AG04449 (cell line): ENCODE data around the gene C16orf92.

Source experiments
- CTCF ChIA-PET: fragments of 350-600 bp; formaldehyde crosslinking; extraction: SDS; loops from one replicate; lab custom pipeline; 2021; ENCODE audit warnings: antibody characterized with exemption; lab: Yijun Ruan, JAX
- POLR2A ChIA-PET: fragments of 400-600, 350-600 bp; formaldehyde crosslinking; extraction: SDS; loops from one replicate; lab custom pipeline; 2020; ENCODE audit warnings: antibody characterized with exemption, inconsistent platforms; lab: Yijun Ruan, JAX
- DNase-seq: peaks from one replicate; pipeline ENCODE4 v3.0.0-alpha.2; 2010; ENCODE audit warnings: low read depth, low spot score
- H3K4me3 ChIP-seq: 2 replicates; pipeline ENCODE4 v1.5.1; 2011; ENCODE audit warnings: low read depth, mild to moderate bottlenecking, control low read depth, low read length
- TF ChIP-seq, protein P1 (sequence below): IDR thresholded peaks from one replicate; pipeline ENCODE4 v1.5.1; 2011; ENCODE audit warnings: mild to moderate bottlenecking, moderate library complexity, low read length, control low read depth, inconsistent platforms; ENCODE audit not compliant: insufficient read depth; ENCODE audit errors: missing control alignments

The C16orf92 gene

DNA sequence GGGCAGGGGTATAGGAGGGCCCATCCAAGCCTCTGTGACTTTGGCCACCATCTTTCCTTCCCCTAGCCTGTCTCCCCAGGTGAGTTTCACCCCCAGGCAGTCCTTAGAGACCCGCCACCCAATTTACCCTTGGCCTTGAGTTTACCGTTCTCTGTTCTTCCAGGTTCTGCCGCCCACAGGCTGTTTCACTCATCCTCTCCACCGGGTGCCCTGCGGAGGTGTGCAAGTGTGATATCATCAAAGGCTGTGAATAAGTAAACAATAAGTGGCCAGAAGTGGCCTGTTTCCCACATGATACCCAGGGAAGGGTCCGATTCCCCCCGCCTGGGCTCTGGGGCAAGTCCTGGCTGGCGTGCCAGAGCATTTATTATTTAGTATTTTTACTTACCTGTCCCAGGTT, 23.2 kb downstream of the C16orf92 start:
- ChIA-PET CTCF (interaction anchor here (1.4 kb wide), 1 partner anchor 14 kb away, joined by 4 read pairs; no protein-coding TSS in a partner anchor), POLR2A (no interaction called here)
- no peak overlapping the region for H3K4me3 ChIP-seq
- TF ChIP-seq, protein P1, sequence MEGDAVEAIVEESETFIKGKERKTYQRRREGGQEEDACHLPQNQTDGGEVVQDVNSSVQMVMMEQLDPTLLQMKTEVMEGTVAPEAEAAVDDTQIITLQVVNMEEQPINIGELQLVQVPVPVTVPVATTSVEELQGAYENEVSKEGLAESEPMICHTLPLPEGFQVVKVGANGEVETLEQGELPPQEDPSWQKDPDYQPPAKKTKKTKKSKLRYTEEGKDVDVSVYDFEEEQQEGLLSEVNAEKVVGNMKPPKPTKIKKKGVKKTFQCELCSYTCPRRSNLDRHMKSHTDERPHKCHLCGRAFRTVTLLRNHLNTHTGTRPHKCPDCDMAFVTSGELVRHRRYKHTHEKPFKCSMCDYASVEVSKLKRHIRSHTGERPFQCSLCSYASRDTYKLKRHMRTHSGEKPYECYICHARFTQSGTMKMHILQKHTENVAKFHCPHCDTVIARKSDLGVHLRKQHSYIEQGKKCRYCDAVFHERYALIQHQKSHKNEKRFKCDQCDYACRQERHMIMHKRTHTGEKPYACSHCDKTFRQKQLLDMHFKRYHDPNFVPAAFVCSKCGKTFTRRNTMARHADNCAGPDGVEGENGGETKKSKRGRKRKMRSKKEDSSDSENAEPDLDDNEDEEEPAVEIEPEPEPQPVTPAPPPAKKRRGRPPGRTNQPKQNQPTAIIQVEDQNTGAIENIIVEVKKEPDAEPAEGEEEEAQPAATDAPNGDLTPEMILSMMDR = no peak
- DNase-seq = no peak

DNA sequence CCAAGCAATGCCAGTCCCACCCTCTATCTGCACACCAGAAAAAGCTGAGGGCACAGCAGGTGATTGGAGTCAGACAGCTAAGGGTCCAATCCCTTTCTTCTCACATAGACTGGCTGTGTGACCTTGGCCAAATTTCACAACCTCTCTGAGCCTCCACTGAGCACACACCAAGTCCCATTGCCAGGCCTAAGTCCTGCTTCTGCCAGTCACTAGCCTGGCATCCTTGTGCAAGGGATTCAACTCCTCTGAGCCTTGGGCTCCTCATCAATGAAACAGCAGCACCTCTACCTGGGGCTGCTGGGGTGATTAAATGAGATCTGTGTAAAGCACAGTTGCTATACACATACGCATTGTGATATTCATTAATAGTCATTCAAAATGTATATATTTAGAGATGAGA, 23.6 kb downstream of the C16orf92 start:
- ChIA-PET POLR2A (no interaction called here), CTCF (interaction anchor here (0.9 to 1.4 kb wide), 2 partner anchors 14 to 582 kb away, joined by 3 to 4 read pairs; no protein-coding TSS in a partner anchor)
- H3K4me3 ChIP-seq = no peak overlapping the region
- DNase-seq = no peak
- TF ChIP-seq, protein P1 = no peak

DNA sequence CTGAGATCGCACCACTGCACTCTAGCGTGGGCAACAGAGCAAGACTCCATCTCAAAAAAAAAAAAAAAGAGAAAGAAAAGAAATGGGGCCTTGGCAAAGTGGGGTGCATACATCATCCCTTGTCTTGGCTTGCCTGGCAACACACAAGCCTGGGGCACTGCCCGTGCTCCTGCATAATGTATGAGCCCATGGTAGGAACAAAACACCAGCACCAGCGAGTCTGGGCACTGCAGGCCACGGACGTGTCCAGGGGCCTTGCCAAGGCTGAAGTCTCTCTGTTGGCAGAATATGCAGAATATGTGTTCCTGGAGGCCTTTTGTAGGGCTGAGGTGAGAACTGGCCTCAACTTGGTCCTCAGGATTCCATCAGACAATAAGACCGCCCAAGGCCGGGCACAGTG, 26.9 kb downstream of the C16orf92 start:
- DNase-seq = no peak
- H3K4me3 ChIP-seq = no peak overlapping the region
- ChIA-PET CTCF (interaction anchor here (1.1 to 5.7 kb wide), 3 partner anchors 12 to 18 kb away, joined by 3 to 28 read pairs (median 6); partner anchors contain the start of gene TLCD3B), POLR2A (no interaction called here)
- TF ChIP-seq, protein P1 = no peak

DNA sequence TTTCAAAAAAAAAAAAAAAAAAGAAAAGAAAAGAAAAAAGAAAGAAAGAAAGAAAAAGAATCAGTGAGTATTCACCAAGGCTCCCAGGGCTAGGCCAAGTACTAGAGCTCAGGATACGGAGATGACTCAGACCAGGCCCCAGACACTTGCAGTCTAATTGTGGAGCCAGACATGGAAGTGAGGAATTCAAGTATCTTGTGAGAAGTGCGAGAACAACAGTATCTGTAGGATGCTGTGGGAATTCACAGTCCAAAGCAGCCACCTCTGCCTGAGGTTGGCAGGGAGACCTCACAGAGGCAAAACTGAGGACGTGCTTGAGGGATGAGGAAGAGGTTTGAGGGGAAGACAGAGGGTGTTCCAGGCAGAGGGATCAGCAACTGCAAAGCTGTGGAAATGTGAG, 28.5 kb downstream of the C16orf92 start:
- ChIA-PET POLR2A (interaction anchor here (0.5 to 1.0 kb wide), 3 partner anchors 14 to 198 kb away, joined by 3 to 6 read pairs (median 6); partner anchors contain the start of gene ALDOA), CTCF (interaction anchor here (1.2 to 5.7 kb wide), 5 partner anchors 9 to 356 kb away, joined by 4 to 28 read pairs (median 6); partner anchors contain the start of genes TBX6, TLCD3B and ZNF771)
- no peak for DNase-seq
- TF ChIP-seq, protein P1 = no peak
- no peak overlapping the region for H3K4me3 ChIP-seq

DNA sequence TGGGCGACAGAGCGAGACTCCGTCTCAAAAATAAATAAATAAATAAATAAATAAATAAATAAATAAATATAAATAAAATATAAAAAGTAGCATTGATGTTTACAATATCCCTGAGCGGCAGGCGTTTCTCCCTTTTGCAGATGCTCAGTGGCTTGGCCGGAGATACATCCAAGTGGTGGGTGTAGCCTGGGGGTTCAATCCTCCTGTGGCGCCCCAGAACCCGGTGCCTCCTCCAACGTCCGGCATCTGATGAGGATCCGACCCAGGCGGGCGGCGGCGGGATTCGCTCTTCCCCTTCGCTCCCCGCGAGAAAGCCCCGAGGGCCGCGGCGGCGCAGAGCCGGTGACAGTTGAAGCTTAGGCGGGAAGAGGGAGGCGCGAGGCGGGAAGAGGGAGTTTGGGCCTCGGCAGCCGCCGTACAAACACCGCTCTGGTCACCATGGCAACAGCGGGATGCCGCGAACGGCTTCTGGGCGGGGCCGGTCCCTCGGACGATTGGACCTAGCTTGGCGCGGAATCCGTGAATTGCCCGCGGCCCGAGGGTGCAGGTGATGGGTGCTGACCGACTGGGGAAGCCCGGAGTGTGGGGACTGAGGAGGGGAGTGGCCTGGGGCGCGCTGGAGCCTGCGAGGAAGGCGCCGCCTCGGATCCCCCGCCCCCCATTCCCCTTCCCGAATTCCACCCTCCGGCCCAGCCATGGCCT, 29.8 kb downstream of the C16orf92 start:
- POLR2A ChIA-PET = interaction anchor here (0.6 to 2.5 kb wide), 2 partner anchors 9 to 13 kb away, joined by 3 to 36 read pairs; partner anchors contain the start of gene ALDOA
- CTCF ChIA-PET = interaction anchor here (0.9 to 5.7 kb wide), 9 partner anchors 8 to 205 kb away, joined by 3 to 28 read pairs (median 5); partner anchors contain the start of genes ALDOA, TBX6 and TLCD3B
- no peak for DNase-seq
- TF ChIP-seq, protein P1 = no peak
- H3K4me3 ChIP-seq = peak overlapping the region; percentile 83
